Left lobe of liver (tissue), 2 donors: ENCODE measurements around the gene RASA3. TPM values are rescaled to one million over a fixed set of nuclear protein-coding genes. Genes with fewer than 3 reads are reported as not detected.
"Not testable (repeated sequence)": the region's sequence is repeated elsewhere in the genome, so short reads cannot be mapped to it uniquely, and the experiment has no call there.

Source experiments
- ATAC-seq: fragments of 200-7000 bp; cut with Tn5 transposase; one replicate; pipeline ENCODE4 v1.9.1; 2020; ENCODE audit warnings: mild to moderate bottlenecking, moderate library complexity
- DNase-seq: peaks from one replicate; pipeline ENCODE4 v3.0.0-alpha.2; 2020; ENCODE audit warnings: low spot score
- total RNA-seq: library from RNA; stranded (reverse); gene quantifications from one replicate; pipeline ENCODE4 v1.2.1, GENCODE V29; 2021
- donor health status: DM: no; HTN: no; CAD: no; lungs with moderate emphysema.
- donor health status: DM: no; HTN: yes; CAD: no.

RASA3 gene
- total RNA-seq, 1 donor from 2014 or later: 4.5 TPM

- DNase-seq (no peak), ATAC-seq (no peak)
Observed at GRCh38 chr13:114127473-114128347, 4.7 kb downstream of the RASA3 start.

- ATAC-seq (no peak), DNase-seq (no peak)
Observed at GRCh38 chr13:114126789-114127472, 5.5 kb downstream of the RASA3 start.

GRCh38 chr13:114126086-114126485 lies 6.3 kb downstream of the RASA3 start:
- not testable (repeated sequence) for DNase-seq, ATAC-seq

- DNase-seq (no peak), ATAC-seq (no peak)
Observed at GRCh38 chr13:114125589-114125988, 6.8 kb downstream of the RASA3 start.

GRCh38 chr13:114124921-114125320 lies 7.5 kb downstream of the RASA3 start:
- ATAC-seq (no peak), DNase-seq (no peak)

- DNase-seq: no peak
- ATAC-seq: no peak
Observed at GRCh38 chr13:114124431-114124830, 8.0 kb downstream of the RASA3 start.

GRCh38 chr13:114123876-114124275 lies 8.5 kb downstream of the RASA3 start:
- ATAC-seq (no peak), DNase-seq (no peak)

GRCh38 chr13:114123448-114123847 lies 9.0 kb downstream of the RASA3 start:
- DNase-seq (no peak), ATAC-seq (no peak)

GRCh38 chr13:114122591-114123211 lies 9.7 kb downstream of the RASA3 start:
- ATAC-seq (no peak), DNase-seq (no peak)

GRCh38 chr13:114122127-114122511 lies 10.3 kb downstream of the RASA3 start:
- ATAC-seq (no peak), DNase-seq (no peak)

GRCh38 chr13:114121496-114122126 lies 10.8 kb downstream of the RASA3 start:
- no peak for DNase-seq
- no peak for ATAC-seq

GRCh38 chr13:114121031-114121430 lies 11.4 kb downstream of the RASA3 start:
- DNase-seq (no peak), ATAC-seq (no peak)

GRCh38 chr13:114120591-114121011 lies 11.8 kb downstream of the RASA3 start:
- ATAC-seq (no peak), DNase-seq (no peak)

- DNase-seq: no peak
- peak; percentile 19 for ATAC-seq
Observed at GRCh38 chr13:114119196-114119595, 13.2 kb downstream of the RASA3 start.

GRCh38 chr13:114118511-114119123 lies 13.8 kb downstream of the RASA3 start:
- peak; percentile 60 for DNase-seq

GRCh38 chr13:114118086-114118485 lies 14.3 kb downstream of the RASA3 start:
- ATAC-seq (no peak), DNase-seq (no peak)

More at GRCh38 chr13:114118511-114119123, 13.8 kb downstream of the RASA3 start:
- ATAC-seq: peak; percentile 93

- not testable (repeated sequence) for ATAC-seq, DNase-seq
Observed at GRCh38 chr13:114117341-114117874, 15.0 kb downstream of the RASA3 start.

GRCh38 chr13:114116734-114117133 lies 15.7 kb downstream of the RASA3 start:
- no peak for DNase-seq
- ATAC-seq: no peak

- peak; percentile 40 for DNase-seq
Observed at GRCh38 chr13:114115796-114116195, 16.6 kb downstream of the RASA3 start.

GRCh38 chr13:114115191-114115671 lies 17.2 kb downstream of the RASA3 start:
- peak; percentile 57 for DNase-seq
- peak; percentile 46 for ATAC-seq

More at GRCh38 chr13:114115796-114116195, 16.6 kb downstream of the RASA3 start:
- ATAC-seq: no peak
